ENCODE measurements around the gene P3H3. TPM values are rescaled to one million over a fixed set of nuclear protein-coding genes. Genes with fewer than 3 reads are reported as not detected.

Gene P3H3
- total and polyA plus RNA-seq, 9 of the 15 experiments (the other 6 are each of a cell fraction or from before 2014, with no cell fraction given), result 0.03 to 15.0 (median 4.8) TPM

GRCh38 chr12:6851921-6852650 lies 23.9 kb downstream of the P3H3 start, which contains the start of gene USP5 (continued):
- peak; percentile 86 for TF ChIP-seq HNRNPLL (IDR thresholded peaks at IDR 0.05; ENCODE audit: low read depth, low read length, poor library complexity, severe bottlenecking)
- no peak for TF ChIP-seq CLOCK (CRISPR knock-in tag; IDR thresholded peaks at IDR 0.05; ENCODE audit: borderline replicate concordance)
- TF ChIP-seq KLF16 (IDR thresholded peaks at IDR 0.05), result no peak
- no peak for TF ChIP-seq CBX1 (IDR thresholded peaks at IDR 0.05; ENCODE audit: low read depth)
- TF ChIP-seq ZNF584 (CRISPR knock-in tag; IDR thresholded peaks at IDR 0.05; ENCODE audit: low read depth), result peak; percentile 99
- TF ChIP-seq DNMT1 (IDR thresholded peaks at IDR 0.05), result no peak
- 0 out of 2 replicates have a peak, but pooled peaks have one; percentile 17 for TF ChIP-seq FOXP1 (CRISPR knock-in tag; IDR thresholded peaks at IDR 0.05)
- TF ChIP-seq CHD2 (IDR thresholded peaks at IDR 0.05; ENCODE audit: low read depth, low read length), result peak; percentile 77
- TF ChIP-seq PHF20 (IDR thresholded peaks at IDR 0.05; ENCODE audit: partially characterized antibody), result no peak
- no peak for TF ChIP-seq NFE2L1 (tag; IDR thresholded peaks at IDR 0.05; ENCODE audit: borderline replicate concordance, low read depth)
- no peak for TF ChIP-seq CBX3 (IDR thresholded peaks at IDR 0.05; ENCODE audit: borderline replicate concordance in 1 of 2, low read length in 2 of 2)
- no peak for TF ChIP-seq BRCA1 (IDR thresholded peaks at IDR 0.05)
- TF ChIP-seq BRCA1 (CRISPR knock-in tag; IDR thresholded peaks at IDR 0.05), result no peak
- TF ChIP-seq ZBTB11 (CRISPR knock-in tag; IDR thresholded peaks at IDR 0.05), result peak; percentile 80 to 98 (median 82); a peak in 5 of 6 replicates
- peak; percentile 98 for TF ChIP-seq DMBX1 (CRISPR knock-in tag; IDR thresholded peaks at IDR 0.05; ENCODE audit: borderline replicate concordance)
- TF ChIP-seq MCM3 (IDR thresholded peaks at IDR 0.05), result no peak
- TF ChIP-seq MBD2 (IDR thresholded peaks at IDR 0.05; ENCODE audit: borderline replicate concordance, low read depth), result peak; percentile 99
- TF ChIP-seq JUN (IDR thresholded peaks at IDR 0.05; ENCODE audit: borderline replicate concordance, low read depth, low read length), result no peak
- no peak for TF ChIP-seq JUN (CRISPR knock-in tag; IDR thresholded peaks at IDR 0.05; ENCODE audit: borderline replicate concordance)
- TF ChIP-seq PTRF (tag; IDR thresholded peaks at IDR 0.05), result peak; percentile 62; the same call in 1 of the 2 replicates
- no peak for TF ChIP-seq JUNB (CRISPR knock-in tag; conservative IDR thresholded peaks at IDR 0.05)
- TF ChIP-seq NONO (IDR thresholded peaks at IDR 0.05; ENCODE audit: low read depth in 2 of 2, low read length in 1 of 2), result no peak
- TF ChIP-seq HDAC1 (IDR thresholded peaks at IDR 0.05), result peak in 1 of 2 experiments; percentile 68; a peak in 2 of 4 replicates

Measured in K562 (cell line).